Measurements from ENCODE around the gene AUTS2.
A peak's percentile ranks its signal among the peaks of the same experiment; 100 is the strongest.

The AUTS2 gene

GRCh38 chr7:69692611-69693010, 94.3 kb downstream of the AUTS2 start:
- DNase-seq = no peak

- DNase-seq = no peak
Measured at GRCh38 chr7:69693042-69693441, 94.8 kb downstream of the AUTS2 start.

- DNase-seq = no peak
Measured at GRCh38 chr7:69696054-69696591, 97.8 kb downstream of the AUTS2 start.

- no peak for DNase-seq
Measured at GRCh38 chr7:69696686-69697685, 98.7 kb downstream of the AUTS2 start.

- no peak for DNase-seq
Measured at GRCh38 chr7:69698109-69698825, 100.0 kb downstream of the AUTS2 start.

GRCh38 chr7:69699931-69700330, 101.7 kb downstream of the AUTS2 start:
- no peak for DNase-seq

- DNase-seq = peak; percentile 65
Measured at GRCh38 chr7:69700331-69700730, 102.1 kb downstream of the AUTS2 start.

GRCh38 chr7:69701288-69701687, 103.0 kb downstream of the AUTS2 start:
- no peak for DNase-seq

GRCh38 chr7:69702357-69702756, 104.1 kb downstream of the AUTS2 start:
- DNase-seq = no peak

- no peak for DNase-seq
Measured at GRCh38 chr7:69703099-69703498, 104.8 kb downstream of the AUTS2 start.

- no peak for DNase-seq
Measured at GRCh38 chr7:69706070-69706469, 107.8 kb downstream of the AUTS2 start.

- no peak for DNase-seq
Measured at GRCh38 chr7:69708857-69709256, 110.6 kb downstream of the AUTS2 start.

- DNase-seq = no peak
Measured at GRCh38 chr7:69710768-69711438, 112.6 kb downstream of the AUTS2 start.

GRCh38 chr7:69714886-69715576, 116.8 kb downstream of the AUTS2 start:
- DNase-seq = no peak

- no peak for DNase-seq
Measured at GRCh38 chr7:69717221-69717620, 118.9 kb downstream of the AUTS2 start.

GRCh38 chr7:69719717-69720116, 121.4 kb downstream of the AUTS2 start:
- no peak for DNase-seq

- no peak for DNase-seq
Measured at GRCh38 chr7:69722843-69723242, 124.6 kb downstream of the AUTS2 start.

- DNase-seq = no peak
Measured at GRCh38 chr7:69723663-69724062, 125.4 kb downstream of the AUTS2 start.

- DNase-seq = no peak
Measured at GRCh38 chr7:69728304-69728703, 130.0 kb downstream of the AUTS2 start.

GRCh38 chr7:69732203-69732602, 133.9 kb downstream of the AUTS2 start:
- DNase-seq = no peak

GRCh38 chr7:69735582-69735981, 137.3 kb downstream of the AUTS2 start:
- no peak for DNase-seq

- no peak for DNase-seq
Measured at GRCh38 chr7:69736126-69736810, 138.0 kb downstream of the AUTS2 start.
